OCI-LY7 (cell line): Measurements from ENCODE around the gene IQGAP2. TPM values are rescaled to one million over a fixed set of nuclear protein-coding genes. Genes with fewer than 3 reads are reported as not detected.

ENCODE experiments used
- BruUV-seq: library from RNA; stranded (reverse); fragments of 400-500 nt; replicated peaks from 2 replicates; lab custom pipeline; 2021; lab: Mats Ljungman, UMichigan
- CTCF ChIA-PET: fragments of 300-600 bp; sonication (Branson Sonifier 250); formaldehyde crosslinking; loops from one replicate; lab custom pipeline; 2022; ENCODE audit warnings: antibody characterized with exemption; ENCODE audit not compliant: unreplicated experiment; lab: Charles Lee
- POLR2A ChIA-PET: fragments of 300-600 bp; sonication (Branson Sonifier 250); formaldehyde crosslinking; loops from one replicate; lab custom pipeline; 2022; ENCODE audit warnings: antibody characterized with exemption; lab: Charles Lee
- DNase-seq: peaks from one replicate; pipeline ENCODE4 v3.0.0-alpha.2; 2015; ENCODE audit warnings: low spot score
- H2AFZ ChIP-seq: fragments of 200-600 bp; sonication (generic), shearing (Covaris generic); 2 replicates; pipeline ENCODE4 v1.6.1; 2014; ENCODE audit warnings: mild to moderate bottlenecking, antibody characterized with exemption, low read length, moderate library complexity
- H3K27ac ChIP-seq: fragments of 200-600 bp; sonication (generic); 2 replicates; pipeline ENCODE4 v1.5.1; 2014; ENCODE audit warnings: mixed run types, low read depth, mild to moderate bottlenecking, moderate library complexity, low read length, inconsistent platforms; ENCODE audit not compliant: poor library complexity, severe bottlenecking
- H3K36me3 ChIP-seq: fragments of 200-600 bp; sonication (generic); 2 replicates; pipeline ENCODE4 v1.6.1; 2014; ENCODE audit warnings: mild to moderate bottlenecking, antibody characterized with exemption, low read length, moderate library complexity, mixed read lengths; ENCODE audit not compliant: insufficient read depth
- H3K4me1 ChIP-seq: fragments of 200-600 bp; sonication (generic); 2 replicates; pipeline ENCODE4 v1.5.1; 2014; ENCODE audit warnings: mild to moderate bottlenecking, low read length; ENCODE audit not compliant: insufficient read depth, poor library complexity, severe bottlenecking
- H3K4me2 ChIP-seq: fragments of 200-600 bp; sonication (generic); 2 replicates; pipeline ENCODE4 v1.6.1; 2014; ENCODE audit warnings: mild to moderate bottlenecking, low read length
- H3K4me3 ChIP-seq: fragments of 200-600 bp; sonication (generic); 2 replicates; pipeline ENCODE4 v1.5.1; 2014; ENCODE audit warnings: mild to moderate bottlenecking, low read depth, low read length; ENCODE audit not compliant: poor library complexity, severe bottlenecking
- H3K79me2 ChIP-seq: fragments of 200-600 bp; sonication (generic); 2 replicates; pipeline ENCODE4 v1.6.1; 2016; ENCODE audit warnings: low read depth, mild to moderate bottlenecking, low read length, moderate library complexity, mixed read lengths; ENCODE audit not compliant: insufficient read depth
- H3K9me2 ChIP-seq: fragments of 200-600 bp; sonication (generic); 2 replicates; pipeline ENCODE4 v1.6.1; 2016; ENCODE audit warnings: mild to moderate bottlenecking, low read length, mixed read lengths; ENCODE audit not compliant: insufficient read depth
- H3K9me3 ChIP-seq: fragments of 200-600 bp; sonication (generic); 2 replicates; pipeline ENCODE4 v1.6.1; 2014; ENCODE audit warnings: mild to moderate bottlenecking, mixed run types, low read length, mixed read lengths
- H4K20me1 ChIP-seq: fragments of 200-600 bp; sonication (generic); 2 replicates; pipeline ENCODE4 v1.6.1; 2014; ENCODE audit warnings: mild to moderate bottlenecking, antibody characterized with exemption, low read length, moderate library complexity, mixed read lengths; ENCODE audit not compliant: insufficient read depth
- CTCF ChIP-seq: fragments of 200-600 bp; sonication (generic); conservative IDR thresholded peaks from 2 replicates; pipeline ENCODE4 v1.5.1; 2014; ENCODE audit warnings: mild to moderate bottlenecking, antibody characterized with exemption, low read length, moderate library complexity, mixed read lengths
- EZH2phosphoT487 ChIP-seq: fragments of 200-600 bp; sonication (generic); IDR thresholded peaks from 2 replicates; pipeline ENCODE4 v1.6.1; 2018; ENCODE audit warnings: low read depth, borderline replicate concordance, mild to moderate bottlenecking, mixed run types, antibody characterized with exemption, low read length, moderate library complexity, mixed read lengths
- intact Hi-C: fragments of 100-400 bp; cut with micrococcal nuclease; formaldehyde crosslinking; loops from one replicate; pipeline ENCODE4 v1.10.0; 2022; ENCODE audit not compliant: unreplicated experiment
- total RNA-seq, 2 experiments: library from RNA; depleted of rRNA in 1 of 2; stranded (reverse); fragments of >200 nt in 1 of 2; shearing (Covaris generic) in 1 of 2; gene quantifications; 2 replicates each; pipeline ENCODE4 v1.2.3, GENCODE V29; 2014 to 2022

The IQGAP2 gene
- total RNA-seq, 2 experiments from 2014 or later = 30.0 to 50.2 TPM

GRCh38 chr5:76695346-76695745 is 292.3 kb downstream of the IQGAP2 start:
- H3K4me2 ChIP-seq = no peak overlapping the region
- no peak overlapping the region for H2AFZ ChIP-seq
- no peaks in the 10 kb centered on the region for H3K4me1 ChIP-seq
- no peaks in the 10 kb centered on the region for H4K20me1 ChIP-seq
- ChIA-PET CTCF (no interaction called here), POLR2A (no interaction called here)
- BruUV-seq = no TSS peak
- H3K79me2 ChIP-seq = no peaks in the 10 kb centered on the region
- H3K9me2 ChIP-seq = no peaks in the 10 kb centered on the region
- H3K4me3 ChIP-seq = no peak overlapping the region
- no peaks in the 10 kb centered on the region for H3K9me3 ChIP-seq
- peaks cover 58% of the 10 kb centered on the region for H3K36me3 ChIP-seq
- TF ChIP-seq EZH2phosphoT487 (no peak), CTCF (no peak)
- H3K27ac ChIP-seq = no peak overlapping the region
- DNase-seq = no peak
- intact Hi-C loops = no loop called here

GRCh38 chr5:76696251-76696650 is 293.2 kb downstream of the IQGAP2 start:
- Histone ChIP-seq H2AFZ (no peak overlapping the region), H3K9me3 (no peaks in the 10 kb centered on the region), H3K36me3 (peaks cover 67% of the 10 kb centered on the region), H3K27ac (no peak overlapping the region), H4K20me1 (no peaks in the 10 kb centered on the region), H3K79me2 (no peaks in the 10 kb centered on the region), H3K4me1 (no peaks in the 10 kb centered on the region), H3K4me2 (no peak overlapping the region), H3K9me2 (no peaks in the 10 kb centered on the region), H3K4me3 (no peak overlapping the region)
- TSS peak; percentile 41 for BruUV-seq
- TF ChIP-seq CTCF = no peak
- no peak for TF ChIP-seq EZH2phosphoT487
- ChIA-PET CTCF (no interaction called here), POLR2A (interaction anchor here (0.9 kb wide), 1 partner anchor 28 kb away, joined by 3 read pairs; no protein-coding TSS in a partner anchor)
- intact Hi-C loops = no loop called here
- DNase-seq = no peak

GRCh38 chr5:76697670-76698069 is 294.6 kb downstream of the IQGAP2 start:
- no TSS peak for BruUV-seq
- Histone ChIP-seq H3K4me1 (no peaks in the 10 kb centered on the region), H3K79me2 (no peaks in the 10 kb centered on the region), H4K20me1 (no peaks in the 10 kb centered on the region), H2AFZ (no peak overlapping the region), H3K4me2 (no peak overlapping the region), H3K9me2 (no peaks in the 10 kb centered on the region), H3K27ac (no peak overlapping the region), H3K36me3 (peaks cover 81% of the 10 kb centered on the region), H3K9me3 (no peaks in the 10 kb centered on the region), H3K4me3 (no peak overlapping the region)
- intact Hi-C loops = no loop called here
- ChIA-PET POLR2A (interaction anchor here (0.5 kb wide), 1 partner anchor 75 kb away, joined by 5 read pairs; no protein-coding TSS in a partner anchor), CTCF (no interaction called here)
- TF ChIP-seq EZH2phosphoT487 = no peak
- no peak for TF ChIP-seq CTCF
- no peak for DNase-seq
